ENCODE data around the gene ADAMTSL2.

The ADAMTSL2 gene

GRCh38 chr9:133502112-133502511 is 32.4 kb upstream of the ADAMTSL2 start:
- no peak for FAIRE-seq

GRCh38 chr9:133505186-133505830 is 29.2 kb upstream of the ADAMTSL2 start:
- FAIRE-seq, result no peak

GRCh38 chr9:133505901-133506652 is 28.4 kb upstream of the ADAMTSL2 start:
- no peak for FAIRE-seq

- FAIRE-seq, result no peak
Observed at GRCh38 chr9:133506653-133507038, 27.9 kb upstream of the ADAMTSL2 start.

GRCh38 chr9:133507246-133507965 is 27.1 kb upstream of the ADAMTSL2 start:
- no peak for FAIRE-seq

- no peak for FAIRE-seq
Observed at GRCh38 chr9:133508046-133508445, 26.5 kb upstream of the ADAMTSL2 start.

GRCh38 chr9:133509179-133510083 is 25.1 kb upstream of the ADAMTSL2 start:
- FAIRE-seq, result no peak

GRCh38 chr9:133510926-133511505 is 23.5 kb upstream of the ADAMTSL2 start:
- no peak for FAIRE-seq

GRCh38 chr9:133511607-133512006 is 22.9 kb upstream of the ADAMTSL2 start:
- FAIRE-seq, result no peak

GRCh38 chr9:133512253-133513213 is 22.0 kb upstream of the ADAMTSL2 start:
- no peak for FAIRE-seq

GRCh38 chr9:133513214-133514100 is 21.0 kb upstream of the ADAMTSL2 start:
- FAIRE-seq, result no peak

GRCh38 chr9:133514460-133515239 is 19.9 kb upstream of the ADAMTSL2 start:
- FAIRE-seq, result no peak

- FAIRE-seq, result no peak
Observed at GRCh38 chr9:133515240-133515610, 19.3 kb upstream of the ADAMTSL2 start.

- FAIRE-seq, result no peak
Observed at GRCh38 chr9:133515615-133516255, 18.8 kb upstream of the ADAMTSL2 start.

- FAIRE-seq, result no peak
Observed at GRCh38 chr9:133516256-133516960, 18.1 kb upstream of the ADAMTSL2 start.

- FAIRE-seq, result no peak
Observed at GRCh38 chr9:133516961-133517350, 17.5 kb upstream of the ADAMTSL2 start.

- FAIRE-seq, result no peak
Observed at GRCh38 chr9:133517711-133518110, 16.8 kb upstream of the ADAMTSL2 start.

GRCh38 chr9:133518200-133518599 is 16.3 kb upstream of the ADAMTSL2 start:
- FAIRE-seq, result no peak
